Common myeloid progenitor, CD34-positive (primary cell): ENCODE results near the gene CTBP2.

ENCODE experiments used
- CTCF ChIA-PET: fragments of 350-600 bp; sonication (Branson Sonifier 250); formaldehyde crosslinking; loops from one replicate; lab custom pipeline; 2021; ENCODE audit warnings: antibody characterized with exemption; lab: Charles Lee
- POLR2A ChIA-PET: fragments of 350-600 bp; sonication (Branson Sonifier 250); formaldehyde crosslinking; loops from one replicate; lab custom pipeline; 2021; ENCODE audit warnings: antibody characterized with exemption; lab: Charles Lee
- DNase-seq, 3 donors: peaks; one replicate each; pipeline versions ENCODE4 v3.0.0 to v3.0.0-alpha.2; 2013
- H3K27ac ChIP-seq, 2 experiments: 1 replicate in 1 of 2; 2 replicates in 1 of 2; pipeline ENCODE4 v1.7.0; 2013; ENCODE audit warnings: inconsistent platforms in 2 of 2, low read length in 2 of 2, mild to moderate bottlenecking in 2 of 2, low read depth in 1 of 2, moderate library complexity in 1 of 2; ENCODE audit not compliant: severe bottlenecking in 2 of 2, insufficient read depth in 1 of 2, poor library complexity in 1 of 2
- H3K27me3 ChIP-seq, 5 experiments: replicated peaks in 2 of 5; 1 replicate in 3 of 5; 2 replicates in 2 of 5; pipeline versions ENCODE4 v1.6.1 to v1.7.0; 2013; ENCODE audit warnings: low read length in 4 of 5, mild to moderate bottlenecking in 2 of 5, moderate library complexity in 2 of 5, inconsistent platforms in 1 of 5; ENCODE audit not compliant: insufficient read depth in 5 of 5, control insufficient read depth in 4 of 5
- H3K36me3 ChIP-seq, 4 experiments: 1 replicate in 2 of 4; 2 replicates in 2 of 4; pipeline versions ENCODE4 v1.6.1 to v1.7.0; 2013; ENCODE audit warnings: low read length in 3 of 4, control low read depth in 1 of 4, mild to moderate bottlenecking in 1 of 4; ENCODE audit not compliant: control insufficient read depth in 4 of 4, insufficient read depth in 4 of 4
- H3K4me1 ChIP-seq, 4 experiments: 1 replicate in 3 of 4; 2 replicates in 1 of 4; pipeline versions ENCODE4 v1.6.1 to v1.7.1; 2013; ENCODE audit warnings: low read length in 3 of 4, mild to moderate bottlenecking in 3 of 4, control low read depth in 1 of 4, inconsistent platforms in 1 of 4, moderate library complexity in 1 of 4; ENCODE audit not compliant: control insufficient read depth in 4 of 4, insufficient read depth in 4 of 4; ENCODE audit errors: control extremely low read depth in 1 of 4
- H3K4me3 ChIP-seq, 7 experiments: 1 replicate in 4 of 7; 2 replicates in 3 of 7; pipeline versions ENCODE4 v1.5.1 to v1.7.0; 2013; ENCODE audit warnings: mild to moderate bottlenecking in 7 of 7, low read length in 6 of 7, moderate library complexity in 6 of 7, inconsistent platforms in 2 of 7, low read depth in 2 of 7, control low read depth in 1 of 7; ENCODE audit not compliant: insufficient read depth in 4 of 7, control insufficient read depth in 1 of 7; ENCODE audit errors: extremely low read depth in 1 of 7
- H3K9me3 ChIP-seq, 5 experiments: 1 replicate in 4 of 5; 2 replicates in 1 of 5; pipeline versions ENCODE4 v1.6.1 to v1.7.1; 2013; ENCODE audit warnings: low read length in 4 of 5, mild to moderate bottlenecking in 2 of 5, inconsistent platforms in 1 of 5, low read depth in 1 of 5, moderate library complexity in 1 of 5; ENCODE audit not compliant: control insufficient read depth in 4 of 5, insufficient read depth in 2 of 5; ENCODE audit errors: control extremely low read depth in 1 of 5
- WGBS: methylation state at CpG from one replicate; pipeline ENCODE4 v1.1.5; 2013; ENCODE audit not compliant: insufficient coverage; 5-methylcytosine and 5-hydroxymethylcytosine counted together

Gene CTBP2

GRCh38 chr10:125026974-125027735 lies 133.2 kb downstream of the CTBP2 start:
- ChIA-PET POLR2A (no interaction called here), CTCF (interaction anchor here (0.8 to 1.7 kb wide), 4 partner anchors 16 to 174 kb away, joined by 3 to 6 read pairs (median 4); no protein-coding TSS in a partner anchor)
- no peak for DNase-seq
- no peak overlapping the region for H3K4me3 ChIP-seq
- WGBS: 95% methylated on average over 28 of the region's 40 CpGs
- no peaks in the 10 kb centered on the region for H3K4me1 ChIP-seq
- H3K27me3 ChIP-seq: no peaks in the 10 kb centered on the region
- H3K36me3 ChIP-seq: peaks cover 0 to 52% (median 38%) of the 10 kb centered on the region in 4 experiments
- no peaks in the 10 kb centered on the region for H3K9me3 ChIP-seq
- no peak overlapping the region for H3K27ac ChIP-seq

GRCh38 chr10:125026036-125026931 lies 134.1 kb downstream of the CTBP2 start:
- ChIA-PET POLR2A (no interaction called here), CTCF (interaction anchor here (0.8 kb wide), 1 partner anchor 175 kb away, joined by 3 read pairs; no protein-coding TSS in a partner anchor)
- Histone ChIP-seq H3K27ac (no peak overlapping the region), H3K27me3 (no peaks in the 10 kb centered on the region), H3K9me3 (no peaks in the 10 kb centered on the region), H3K4me1 (no peaks in the 10 kb centered on the region), H3K4me3 (no peak overlapping the region), H3K36me3 (peaks cover 0 to 57% (median 41%) of the 10 kb centered on the region in 4 experiments)
- 97% methylated on average over 42 of the region's 51 CpGs for WGBS
- DNase-seq: no peak

- no peaks in the 10 kb centered on the region for H3K9me3 ChIP-seq
- ChIA-PET CTCF (no interaction called here), POLR2A (no interaction called here)
- no peaks in the 10 kb centered on the region for H3K4me1 ChIP-seq
- peaks cover 0 to 63% (median 44%) of the 10 kb centered on the region in 4 experiments for H3K36me3 ChIP-seq
- 78% methylated on average over 11 of the region's 12 CpGs for WGBS
- H3K27ac ChIP-seq: no peak overlapping the region
- no peaks in the 10 kb centered on the region for H3K27me3 ChIP-seq
- no peak overlapping the region for H3K4me3 ChIP-seq
- no peak for DNase-seq
Measured at GRCh38 chr10:125025341-125025740, 135.0 kb downstream of the CTBP2 start.

- Histone ChIP-seq H3K4me3 (no peak overlapping the region), H3K4me1 (peaks cover 0 to 2% (median 0%) of the 10 kb centered on the region in 4 experiments), H3K36me3 (peaks cover 0 to 66% (median 45%) of the 10 kb centered on the region in 4 experiments), H3K27ac (no peak overlapping the region), H3K9me3 (peaks cover 0 to 5% (median 0%) of the 10 kb centered on the region in 5 experiments), H3K27me3 (no peaks in the 10 kb centered on the region)
- POLR2A ChIA-PET: no interaction called here
- WGBS: 95% methylated on average over 14 of the region's 16 CpGs
- CTCF ChIA-PET: no interaction called here
- DNase-seq: no peak
Measured at GRCh38 chr10:125024497-125025234, 135.7 kb downstream of the CTBP2 start.

- Histone ChIP-seq H3K4me3 (no peak overlapping the region), H3K9me3 (peaks cover 0 to 7% (median 0%) of the 10 kb centered on the region in 5 experiments), H3K27ac (no peak overlapping the region), H3K27me3 (no peaks in the 10 kb centered on the region), H3K36me3 (peaks cover 0 to 66% (median 41%) of the 10 kb centered on the region in 4 experiments), H3K4me1 (peaks cover 0 to 8% (median 5%) of the 10 kb centered on the region in 4 experiments)
- 95% methylated on average over 18 of the region's 26 CpGs for WGBS
- CTCF ChIA-PET: no interaction called here
- POLR2A ChIA-PET: no interaction called here
- no peak for DNase-seq
Measured at GRCh38 chr10:125023862-125024496, 136.4 kb downstream of the CTBP2 start.

DNA sequence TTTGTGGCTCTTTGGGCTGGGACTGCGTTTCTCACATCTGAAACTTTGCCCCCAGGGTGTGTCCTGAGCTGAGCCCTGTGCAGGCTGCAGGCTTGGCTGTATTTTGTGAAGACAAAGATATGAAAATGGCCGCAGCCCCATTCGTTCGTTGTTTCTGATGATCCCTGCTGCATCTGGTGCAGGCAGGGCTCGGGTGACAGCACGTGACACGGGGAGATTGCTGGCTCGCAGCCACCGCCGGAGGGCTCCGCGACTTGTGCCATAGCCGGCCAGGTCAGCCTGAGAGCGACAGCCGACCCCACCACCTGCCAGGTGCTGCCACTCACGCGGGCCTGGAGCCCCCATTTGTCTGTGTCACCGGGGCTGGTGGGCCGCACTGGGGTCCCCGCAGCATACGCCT lies 137.1 kb downstream of the CTBP2 start:
- Histone ChIP-seq H3K9me3 (peaks cover 0 to 7% (median 0%) of the 10 kb centered on the region in 5 experiments), H3K4me3 (no peak overlapping the region), H3K36me3 (peaks cover 0 to 66% (median 41%) of the 10 kb centered on the region in 4 experiments), H3K27ac (no peak overlapping the region), H3K4me1 (peaks cover 0 to 14% (median 11%) of the 10 kb centered on the region in 4 experiments), H3K27me3 (no peaks in the 10 kb centered on the region)
- CTCF ChIA-PET: no interaction called here
- no peak for DNase-seq
- POLR2A ChIA-PET: no interaction called here
- over 99% methylated on average over 20 of the region's 21 CpGs for WGBS
